Measurements from ENCODE around the gene MYCBP2. TPM values are rescaled to one million over a fixed set of nuclear protein-coding genes. Genes with fewer than 3 reads are reported as not detected.

The MYCBP2 gene
- total RNA-seq, 2 donors from 2014 or later: 108 to 135 TPM

DNA sequence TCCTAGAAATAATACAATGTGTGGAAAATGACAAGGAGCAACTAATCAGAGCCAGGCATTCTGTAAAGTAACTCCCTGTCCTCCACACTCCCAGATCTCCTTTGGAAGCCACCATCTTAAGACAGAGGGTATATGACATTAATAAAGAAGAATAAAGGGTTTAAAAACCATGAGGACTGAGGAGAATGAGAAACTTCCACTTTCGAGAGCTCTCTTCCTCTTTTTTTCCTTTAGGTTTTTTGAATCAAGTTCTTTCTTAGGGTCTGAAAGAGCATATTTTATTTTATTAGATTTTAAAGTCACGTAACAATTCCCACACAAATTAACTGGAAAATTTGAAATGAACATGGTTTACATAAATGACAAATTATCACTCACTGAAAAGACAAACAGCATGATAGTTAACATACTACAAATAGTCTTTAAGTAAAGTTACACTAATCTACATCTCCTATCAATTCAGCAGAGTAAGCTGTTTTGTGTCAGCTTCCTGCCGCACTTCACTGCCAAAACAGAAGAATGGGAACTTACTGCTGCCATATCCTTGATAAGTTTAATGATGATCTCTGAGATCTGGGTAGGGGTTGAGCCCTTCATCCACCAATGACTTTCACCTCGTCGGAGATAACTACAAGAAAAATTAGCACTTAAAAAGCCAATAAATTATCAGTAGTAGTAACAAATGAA, 261.3 kb downstream of the MYCBP2 start:
- no peaks in the 10 kb centered on the region for H3K27me3 Mint-ChIP-seq
- no peaks in the 10 kb centered on the region for H3K4me1 Mint-ChIP-seq (ENCODE audit: low read depth in 2 of 2)
- H3K4me3 Mint-ChIP-seq: no peak overlapping the region
- H3K27ac Mint-ChIP-seq: peak overlapping the region in 1 of 2 donors; percentile 44
- ATAC-seq: no peak
- no peaks in the 10 kb centered on the region for H3K9me3 Mint-ChIP-seq
- H3K36me3 Mint-ChIP-seq: peaks cover 27% of the 10 kb centered on the region
- no peak for DNase-seq (ENCODE audit: low spot score)

DNA sequence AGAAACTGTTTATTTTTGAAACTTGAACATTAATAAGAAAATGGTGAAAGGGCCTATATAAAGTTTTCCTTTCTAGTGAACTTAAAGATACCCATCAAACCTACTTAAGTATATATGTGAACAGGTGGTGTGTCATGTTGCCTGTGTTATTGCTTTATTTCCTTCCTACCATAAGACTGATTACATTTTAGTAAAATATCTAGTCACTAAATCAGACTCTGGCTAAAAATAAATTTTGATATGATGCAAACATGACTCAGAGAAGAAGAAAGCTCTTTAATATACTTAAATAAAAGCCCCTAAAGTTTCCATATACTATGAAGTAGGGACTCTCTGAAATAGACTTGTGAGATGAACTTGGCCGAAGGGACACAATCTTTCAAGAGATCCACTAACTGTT, 264.8 kb downstream of the MYCBP2 start:
- ATAC-seq: no peak
- H3K36me3 Mint-ChIP-seq: peaks cover 21% of the 10 kb centered on the region
- no peaks in the 10 kb centered on the region for H3K4me1 Mint-ChIP-seq (ENCODE audit: low read depth in 2 of 2)
- no peak overlapping the region for H3K4me3 Mint-ChIP-seq
- H3K9me3 Mint-ChIP-seq: no peaks in the 10 kb centered on the region
- H3K27me3 Mint-ChIP-seq: no peaks in the 10 kb centered on the region
- H3K27ac Mint-ChIP-seq: no peak overlapping the region
- no peak for DNase-seq (ENCODE audit: low spot score)

DNA sequence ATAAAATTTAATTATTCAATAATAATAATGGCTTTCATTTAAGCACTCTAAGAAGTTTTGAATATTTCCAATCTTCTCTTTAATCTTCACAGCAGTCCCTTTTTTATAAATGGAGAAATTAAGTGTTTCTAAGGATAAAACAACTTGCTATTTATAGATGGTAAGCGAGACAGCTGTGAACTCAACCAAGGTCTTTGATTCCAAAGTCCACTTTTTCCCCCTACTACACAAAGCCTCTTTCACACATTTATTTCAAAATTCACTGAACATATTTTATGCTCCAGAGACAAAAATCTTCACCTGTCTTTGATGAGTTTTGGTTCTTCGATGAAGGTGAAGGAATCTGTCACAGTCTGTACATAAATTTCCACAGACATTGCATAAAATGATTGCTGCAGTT, 265.5 kb downstream of the MYCBP2 start:
- H3K4me1 Mint-ChIP-seq (ENCODE audit: low read depth in 2 of 2): no peaks in the 10 kb centered on the region
- no peak overlapping the region for H3K4me3 Mint-ChIP-seq
- H3K36me3 Mint-ChIP-seq: peaks cover 27% of the 10 kb centered on the region
- no peaks in the 10 kb centered on the region for H3K9me3 Mint-ChIP-seq
- ATAC-seq (no peak), DNase-seq (ENCODE audit: low spot score) (no peak)
- no peak overlapping the region for H3K27ac Mint-ChIP-seq
- no peaks in the 10 kb centered on the region for H3K27me3 Mint-ChIP-seq

DNA sequence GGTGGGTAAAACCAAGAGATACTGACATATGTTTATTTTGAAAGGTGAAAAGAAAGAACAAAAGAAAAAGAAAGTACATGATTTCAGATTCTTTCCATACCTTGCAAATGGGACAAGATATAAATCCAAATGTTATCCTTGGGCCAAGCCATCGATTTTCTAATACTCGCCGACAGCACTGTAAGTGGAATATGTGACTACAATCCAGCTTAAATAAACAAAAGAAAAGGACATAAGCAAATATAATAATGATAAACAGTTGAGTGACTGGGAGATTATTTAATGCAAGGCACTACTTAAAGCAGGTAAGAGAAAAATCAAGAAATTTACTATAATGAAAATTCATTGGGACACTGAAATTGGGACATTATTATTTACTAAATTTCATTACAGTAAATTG, 270.0 kb downstream of the MYCBP2 start:
- Mint-ChIP-seq H3K27me3 (no peaks in the 10 kb centered on the region), H3K27ac (no peak overlapping the region), H3K36me3 (peaks cover 27% of the 10 kb centered on the region), H3K9me3 (no peaks in the 10 kb centered on the region), H3K4me3 (no peak overlapping the region), H3K4me1 (ENCODE audit: low read depth in 2 of 2) (peaks cover 0 to 5% of the 10 kb centered on the region in 2 donors)
- ATAC-seq: no peak
- DNase-seq (ENCODE audit: low spot score): no peak

DNA sequence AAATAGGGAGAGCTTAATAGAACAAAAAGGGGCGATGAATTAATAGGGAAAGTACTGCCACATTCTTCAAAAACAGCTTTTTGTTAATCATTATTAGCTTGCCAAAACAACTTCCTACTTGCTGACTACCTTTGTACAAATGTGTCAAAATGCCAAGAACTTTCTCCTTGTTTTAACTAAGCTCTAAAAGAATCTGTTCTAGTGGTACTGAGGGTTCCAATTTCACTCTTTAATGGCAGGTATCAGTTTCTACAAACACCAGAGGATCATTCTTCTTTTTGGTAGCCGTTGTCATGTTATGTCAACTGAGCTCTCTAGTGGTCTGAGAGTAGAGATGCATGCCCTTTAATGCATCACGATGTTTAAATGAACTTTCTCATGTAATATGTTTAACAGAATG, 270.5 kb downstream of the MYCBP2 start:
- no peak for DNase-seq (ENCODE audit: low spot score)
- ATAC-seq: no peak
- no peak overlapping the region for H3K27ac Mint-ChIP-seq
- H3K4me3 Mint-ChIP-seq: no peak overlapping the region
- H3K27me3 Mint-ChIP-seq: no peaks in the 10 kb centered on the region
- peaks cover 0 to 5% of the 10 kb centered on the region in 2 donors for H3K4me1 Mint-ChIP-seq (ENCODE audit: low read depth in 2 of 2)
- no peaks in the 10 kb centered on the region for H3K9me3 Mint-ChIP-seq
- H3K36me3 Mint-ChIP-seq: peaks cover 29% of the 10 kb centered on the region

DNA sequence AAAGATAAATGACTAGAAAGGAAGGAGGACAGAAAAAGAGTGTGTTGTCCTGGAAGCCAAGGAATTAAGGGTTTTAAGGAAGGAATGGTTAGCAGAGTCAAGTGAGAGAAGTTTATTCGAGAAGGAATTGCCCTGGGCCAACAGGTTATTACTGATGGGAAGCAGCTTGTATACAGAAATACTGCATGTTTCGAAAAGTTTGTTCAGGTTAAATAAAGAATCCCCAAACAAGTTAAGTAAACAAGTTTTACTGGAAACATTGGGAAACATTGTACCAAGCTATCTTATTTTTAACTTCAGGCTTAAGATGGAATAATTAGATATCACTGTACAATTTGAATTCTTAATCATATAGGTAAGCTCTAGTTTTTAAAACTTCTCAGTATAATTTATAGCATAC, 271.7 kb downstream of the MYCBP2 start:
- DNase-seq (ENCODE audit: low spot score) (no peak), ATAC-seq (no peak)
- Mint-ChIP-seq H3K9me3 (no peaks in the 10 kb centered on the region), H3K27ac (no peak overlapping the region), H3K36me3 (peaks cover 35% of the 10 kb centered on the region), H3K4me1 (ENCODE audit: low read depth in 2 of 2) (peaks cover 5% of the 10 kb centered on the region in 2 donors), H3K4me3 (no peak overlapping the region), H3K27me3 (no peaks in the 10 kb centered on the region)

DNA sequence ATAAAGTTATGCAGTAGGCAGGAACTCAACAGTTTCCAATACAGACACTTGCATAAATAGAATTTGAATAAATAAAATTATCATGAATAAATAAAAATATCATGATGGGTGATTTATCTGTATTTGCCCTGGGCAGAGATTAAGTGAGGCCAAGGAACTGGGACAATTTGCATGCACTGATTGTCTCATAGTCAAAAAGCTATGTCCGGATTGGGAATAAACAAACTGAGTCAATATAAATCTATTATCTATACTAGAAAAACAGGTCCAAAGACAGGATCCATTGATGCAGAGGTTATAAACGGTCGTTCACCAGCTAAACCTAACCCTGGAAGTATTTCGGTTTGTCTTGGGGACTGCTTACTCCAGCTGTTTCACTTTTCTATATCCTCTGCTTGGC, 273.7 kb downstream of the MYCBP2 start:
- Mint-ChIP-seq H3K4me3 (no peak overlapping the region), H3K4me1 (ENCODE audit: low read depth in 2 of 2) (peaks cover 5 to 8% of the 10 kb centered on the region in 2 donors), H3K27ac (no peak overlapping the region), H3K9me3 (no peaks in the 10 kb centered on the region), H3K27me3 (no peaks in the 10 kb centered on the region), H3K36me3 (peaks cover 47% of the 10 kb centered on the region)
- DNase-seq (ENCODE audit: low spot score): no peak
- ATAC-seq: no peak

DNA sequence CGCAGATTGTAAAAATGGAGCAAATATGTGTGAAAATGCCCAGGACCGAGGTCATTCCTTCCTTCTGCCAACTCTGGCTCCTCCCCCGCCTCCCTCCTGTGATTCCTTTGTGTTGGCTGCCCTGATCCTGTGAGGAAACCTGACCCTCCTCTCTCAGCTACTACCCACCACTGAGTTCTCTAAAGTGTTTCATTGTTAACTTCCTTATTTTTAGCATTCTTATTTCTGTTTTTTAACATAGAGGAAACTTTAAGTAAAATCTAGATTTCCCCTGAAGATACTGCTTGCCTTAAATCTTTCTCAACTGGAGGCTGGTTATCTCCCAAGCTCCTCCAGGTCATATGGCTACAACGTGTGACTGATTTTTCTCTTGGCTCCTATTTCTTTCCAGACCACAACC, 278.2 kb downstream of the MYCBP2 start:
- H3K9me3 Mint-ChIP-seq: no peaks in the 10 kb centered on the region
- peaks cover 23% of the 10 kb centered on the region for H3K36me3 Mint-ChIP-seq
- no peak for ATAC-seq
- H3K4me3 Mint-ChIP-seq: no peak overlapping the region
- DNase-seq (ENCODE audit: low spot score): no peak
- H3K27me3 Mint-ChIP-seq: no peaks in the 10 kb centered on the region
- H3K27ac Mint-ChIP-seq: peak overlapping the region; percentile 66 to 67
- H3K4me1 Mint-ChIP-seq (ENCODE audit: low read depth in 2 of 2): peaks cover 5% of the 10 kb centered on the region in 2 donors

DNA sequence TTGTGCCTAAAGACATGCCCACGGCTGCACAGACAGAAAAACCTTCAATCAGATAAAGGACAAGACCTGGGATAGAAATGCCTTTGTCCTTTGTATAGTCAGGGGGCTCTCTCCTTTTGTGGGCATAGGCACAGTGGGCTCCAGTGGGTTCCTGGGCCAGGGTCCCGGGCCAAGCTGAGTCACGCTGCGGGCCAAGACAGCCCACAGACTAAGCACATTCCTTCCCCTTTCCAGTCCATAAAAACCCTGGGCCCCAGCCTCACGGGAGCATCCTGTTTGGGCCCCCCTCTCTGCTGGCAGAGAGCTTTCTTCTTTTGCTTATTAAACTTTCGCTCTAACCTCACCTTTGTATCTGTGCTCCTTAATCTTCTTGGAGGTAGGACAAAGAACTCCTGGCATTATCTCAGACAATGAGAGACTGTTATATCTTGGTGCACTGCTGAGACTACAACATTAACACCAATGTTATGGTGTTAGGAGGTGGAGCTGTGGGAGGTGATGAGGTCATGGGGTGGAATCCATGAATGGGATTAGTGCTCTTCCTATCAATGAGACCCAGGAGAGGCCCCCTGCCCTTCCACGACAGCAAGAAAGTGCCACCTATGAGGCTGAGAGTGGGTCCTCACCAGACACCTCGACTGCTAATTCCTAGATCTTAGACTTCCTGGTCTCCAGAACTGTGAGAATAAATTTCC, 279.1 kb downstream of the MYCBP2 start:
- ATAC-seq: no peak
- Mint-ChIP-seq H3K36me3 (peaks cover 21% of the 10 kb centered on the region), H3K9me3 (no peaks in the 10 kb centered on the region), H3K4me1 (ENCODE audit: low read depth in 2 of 2) (peaks cover 5% of the 10 kb centered on the region in 2 donors), H3K4me3 (no peak overlapping the region), H3K27ac (no peak overlapping the region), H3K27me3 (no peaks in the 10 kb centered on the region)
- DNase-seq (ENCODE audit: low spot score): no peak

DNA sequence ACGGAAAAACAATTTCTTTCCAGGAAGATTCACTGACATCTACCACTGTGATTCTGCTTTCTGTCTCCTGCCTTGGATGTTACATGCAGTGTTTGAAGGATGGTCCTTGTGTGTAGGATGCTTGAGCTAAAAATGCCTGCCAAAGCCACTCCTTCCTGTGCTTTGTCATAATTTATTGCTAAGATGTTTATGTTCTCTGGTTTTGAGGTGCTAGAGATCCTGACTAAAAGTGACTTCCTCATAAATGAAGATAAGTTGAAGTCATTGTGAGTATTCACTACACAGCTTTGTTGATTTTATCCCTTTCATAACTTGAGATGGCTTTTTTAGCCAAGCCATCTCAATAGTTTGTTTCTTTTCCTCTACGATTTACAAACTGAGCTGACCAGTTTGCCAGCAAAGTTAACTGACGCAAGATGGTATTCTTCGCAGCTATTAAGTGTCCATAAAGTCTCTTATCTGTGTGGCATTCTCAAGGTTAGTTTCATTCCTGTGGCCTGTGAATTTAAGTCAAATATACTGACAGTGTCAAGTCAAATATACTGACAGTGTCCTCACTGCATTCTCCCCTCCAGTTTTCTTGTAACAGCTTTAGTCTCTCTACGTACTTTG, 284.2 kb downstream of the MYCBP2 start:
- Mint-ChIP-seq H3K27me3 (no peaks in the 10 kb centered on the region), H3K4me1 (ENCODE audit: low read depth in 2 of 2) (no peaks in the 10 kb centered on the region), H3K4me3 (no peak overlapping the region), H3K27ac (no peak overlapping the region), H3K36me3 (no peaks in the 10 kb centered on the region), H3K9me3 (no peaks in the 10 kb centered on the region)
- ATAC-seq (no peak), DNase-seq (ENCODE audit: low spot score) (no peak)

DNA sequence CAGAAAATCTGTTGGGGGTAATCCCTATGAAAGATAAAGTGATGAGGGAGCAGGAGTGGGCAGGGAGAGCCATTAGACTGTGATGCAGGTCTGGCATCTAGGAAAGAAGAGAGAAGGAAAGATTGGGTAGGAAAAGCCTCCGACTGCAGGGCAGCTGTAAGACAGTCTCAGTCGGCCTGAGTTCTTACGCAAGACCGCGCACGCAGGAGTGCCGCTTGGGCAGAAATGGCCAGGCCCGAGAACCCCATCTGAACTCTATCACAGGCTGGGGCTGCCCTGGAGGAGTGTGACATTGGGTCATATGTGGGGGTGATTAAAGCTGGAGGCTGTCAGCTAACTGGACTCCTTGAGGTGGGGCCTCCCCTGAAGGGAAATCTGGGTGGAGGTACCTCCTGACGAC, 286.1 kb downstream of the MYCBP2 start:
- Mint-ChIP-seq H3K9me3 (no peaks in the 10 kb centered on the region), H3K4me3 (no peak overlapping the region), H3K36me3 (no peaks in the 10 kb centered on the region), H3K4me1 (ENCODE audit: low read depth in 2 of 2) (no peaks in the 10 kb centered on the region), H3K27ac (no peak overlapping the region), H3K27me3 (no peaks in the 10 kb centered on the region)
- no peak for DNase-seq (ENCODE audit: low spot score)
- no peak for ATAC-seq

DNA sequence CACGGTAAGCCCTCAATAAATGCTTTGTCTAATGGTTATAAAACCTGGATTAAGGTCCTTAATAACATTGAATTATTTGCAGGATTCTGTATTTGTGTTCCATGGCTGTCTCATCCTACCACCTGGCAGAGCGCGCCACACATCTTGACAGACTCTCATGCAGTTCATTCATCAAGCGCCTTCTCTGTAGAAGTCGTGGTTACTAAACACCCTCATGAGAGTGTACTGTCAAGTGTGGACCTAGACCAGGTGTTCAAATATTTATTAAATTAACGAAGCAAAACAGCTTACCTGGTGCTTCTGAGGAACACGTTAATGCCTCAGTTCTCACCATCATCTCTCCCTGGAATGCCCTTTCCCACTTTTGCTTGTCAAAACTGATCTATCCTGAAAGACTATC, 286.8 kb downstream of the MYCBP2 start:
- H3K4me3 Mint-ChIP-seq: no peak overlapping the region
- no peaks in the 10 kb centered on the region for H3K27me3 Mint-ChIP-seq
- H3K27ac Mint-ChIP-seq: no peak overlapping the region
- ATAC-seq (no peak), DNase-seq (ENCODE audit: low spot score) (no peak)
- no peaks in the 10 kb centered on the region for H3K9me3 Mint-ChIP-seq
- H3K4me1 Mint-ChIP-seq (ENCODE audit: low read depth in 2 of 2): no peaks in the 10 kb centered on the region
- H3K36me3 Mint-ChIP-seq: no peaks in the 10 kb centered on the region

DNA sequence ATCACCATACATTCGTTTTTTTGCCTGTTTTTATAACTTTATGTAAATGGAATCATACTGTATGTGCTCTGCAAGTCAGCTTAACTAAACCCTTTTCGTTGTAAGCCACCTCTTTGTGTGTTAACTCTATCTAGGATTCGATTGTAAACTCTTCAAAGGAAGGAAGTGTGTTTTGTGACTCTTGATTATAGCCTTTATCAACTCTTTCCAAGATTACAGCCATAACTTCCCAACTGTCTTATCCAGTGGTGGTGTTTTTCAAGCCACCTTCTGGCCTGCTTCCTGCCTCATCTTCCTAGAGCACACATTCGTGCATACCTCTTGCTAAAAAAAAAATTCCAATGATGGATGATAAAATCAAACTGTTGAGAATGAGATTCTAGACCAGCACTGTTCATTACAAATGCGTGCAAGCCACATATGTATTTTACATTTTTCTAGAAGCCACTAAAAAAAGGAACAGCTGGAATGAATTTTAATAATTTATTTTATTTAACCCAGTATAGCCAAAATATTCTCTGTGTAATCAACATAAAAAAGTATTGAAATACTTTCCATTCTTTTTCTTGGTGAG, 287.9 kb downstream of the MYCBP2 start:
- H3K4me3 Mint-ChIP-seq: no peak overlapping the region
- ATAC-seq (no peak), DNase-seq (ENCODE audit: low spot score) (no peak)
- no peaks in the 10 kb centered on the region for H3K9me3 Mint-ChIP-seq
- peaks cover 0 to 4% of the 10 kb centered on the region in 2 donors for H3K4me1 Mint-ChIP-seq (ENCODE audit: low read depth in 2 of 2)
- H3K27me3 Mint-ChIP-seq: peaks cover 0 to 3% of the 10 kb centered on the region in 2 donors
- H3K36me3 Mint-ChIP-seq: no peaks in the 10 kb centered on the region
- H3K27ac Mint-ChIP-seq: no peak overlapping the region

DNA sequence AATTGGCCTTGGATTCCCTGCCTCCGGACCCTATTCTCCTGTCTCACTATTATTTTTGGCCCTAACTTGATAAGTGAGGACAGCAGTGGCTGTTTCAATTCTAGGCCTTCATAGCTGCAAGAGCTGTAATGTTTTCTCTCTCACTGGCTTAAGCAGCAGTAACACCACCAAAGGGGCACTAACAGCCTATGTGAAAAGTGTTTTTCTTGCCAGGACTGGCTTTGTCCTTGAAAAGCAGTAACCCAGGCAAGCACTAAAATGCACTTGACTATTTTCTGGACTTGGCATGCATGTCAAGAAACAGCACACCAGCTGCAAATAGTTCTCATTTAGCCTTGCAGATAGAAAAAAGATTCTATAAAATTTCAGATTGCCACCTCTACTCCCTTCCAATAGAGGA, 290.6 kb downstream of the MYCBP2 start:
- Mint-ChIP-seq H3K27me3 (peaks cover 0 to 10% of the 10 kb centered on the region in 2 donors), H3K4me3 (no peak overlapping the region), H3K36me3 (no peaks in the 10 kb centered on the region), H3K4me1 (ENCODE audit: low read depth in 2 of 2) (peaks cover 0 to 12% of the 10 kb centered on the region in 2 donors), H3K27ac (no peak overlapping the region), H3K9me3 (no peaks in the 10 kb centered on the region)
- ATAC-seq (no peak), DNase-seq (ENCODE audit: low spot score) (no peak)

Measured in natural killer cell treated with Interleukin-12 subunit alpha and Interleukin-12 subunit beta and Interleukin-15 and Interleukin-18, amount 100 ng/mL, for 72 hours (primary cell).